GM19468 (cell line): ENCODE measurements around the gene NALCN.

ENCODE experiments used
- ATAC-seq: cut with Tn5 transposase; IDR thresholded peaks from one replicate; pipeline ENCODE4 v1.9.1; 2021; ENCODE audit warnings: mild to moderate bottlenecking, moderate library complexity, moderate number of reproducible peaks; ENCODE audit not compliant: unreplicated experiment; ENCODE audit errors: extremely low read depth

Gene NALCN

DNA sequence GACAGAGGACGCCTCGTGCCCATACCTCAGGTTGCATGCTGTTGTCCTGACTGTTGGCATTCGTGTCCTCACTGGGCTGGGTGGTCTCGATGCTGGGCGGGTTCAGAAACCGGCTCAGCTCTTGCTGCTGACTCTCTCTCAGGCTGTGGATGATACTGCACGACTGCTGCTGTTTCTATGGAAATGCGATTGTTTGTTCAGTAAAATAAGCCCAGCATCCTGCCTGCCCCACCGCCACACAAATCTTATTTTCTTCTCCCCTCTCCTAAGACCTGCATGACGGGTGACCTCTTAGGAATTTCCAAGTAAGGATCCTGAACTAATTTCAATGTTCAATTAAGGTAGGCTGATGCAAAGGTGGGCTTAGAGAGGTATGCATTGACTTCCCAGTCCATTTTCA lies 356.5 kb downstream of the NALCN start:
- no peak for ATAC-seq

GRCh38 chr13:101058841-101059240 lies 357.5 kb downstream of the NALCN start:
- no peak for ATAC-seq

DNA sequence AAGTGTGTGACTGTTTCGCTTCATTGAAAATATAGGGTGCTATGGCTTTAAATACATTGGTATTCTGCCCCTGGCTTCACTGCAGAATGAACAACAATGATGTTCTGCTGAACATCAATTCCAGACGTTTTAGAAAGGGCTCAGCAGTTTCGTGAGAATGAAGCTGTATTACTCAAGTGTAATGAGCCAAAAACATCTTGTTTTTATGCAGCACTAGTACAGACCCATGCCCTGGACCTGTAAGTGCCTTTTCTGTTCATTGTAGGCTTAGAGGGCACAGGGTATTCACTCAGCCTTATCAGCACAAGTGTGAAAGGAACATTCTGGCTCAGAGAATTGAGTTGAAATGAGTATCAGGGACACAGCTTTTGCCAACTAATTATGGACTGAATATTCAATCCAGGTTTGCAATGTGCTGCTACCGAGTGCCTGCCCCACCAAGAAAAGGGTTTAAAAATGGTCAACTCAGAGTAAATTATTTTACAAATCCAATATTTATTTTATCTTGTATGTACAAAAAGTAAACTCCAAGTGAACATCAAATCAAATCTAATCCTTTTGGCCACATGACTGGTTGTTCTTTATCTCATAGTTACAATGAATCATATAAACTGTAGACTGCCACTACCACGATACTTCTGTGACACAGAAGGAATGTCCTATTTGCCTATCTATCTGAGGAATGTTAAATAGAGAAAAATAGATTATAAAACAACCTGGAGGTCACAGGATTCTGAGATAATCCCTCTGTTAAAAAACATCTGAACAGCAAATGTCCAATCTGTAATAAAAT lies 362.8 kb downstream of the NALCN start:
- ATAC-seq: no peak

DNA sequence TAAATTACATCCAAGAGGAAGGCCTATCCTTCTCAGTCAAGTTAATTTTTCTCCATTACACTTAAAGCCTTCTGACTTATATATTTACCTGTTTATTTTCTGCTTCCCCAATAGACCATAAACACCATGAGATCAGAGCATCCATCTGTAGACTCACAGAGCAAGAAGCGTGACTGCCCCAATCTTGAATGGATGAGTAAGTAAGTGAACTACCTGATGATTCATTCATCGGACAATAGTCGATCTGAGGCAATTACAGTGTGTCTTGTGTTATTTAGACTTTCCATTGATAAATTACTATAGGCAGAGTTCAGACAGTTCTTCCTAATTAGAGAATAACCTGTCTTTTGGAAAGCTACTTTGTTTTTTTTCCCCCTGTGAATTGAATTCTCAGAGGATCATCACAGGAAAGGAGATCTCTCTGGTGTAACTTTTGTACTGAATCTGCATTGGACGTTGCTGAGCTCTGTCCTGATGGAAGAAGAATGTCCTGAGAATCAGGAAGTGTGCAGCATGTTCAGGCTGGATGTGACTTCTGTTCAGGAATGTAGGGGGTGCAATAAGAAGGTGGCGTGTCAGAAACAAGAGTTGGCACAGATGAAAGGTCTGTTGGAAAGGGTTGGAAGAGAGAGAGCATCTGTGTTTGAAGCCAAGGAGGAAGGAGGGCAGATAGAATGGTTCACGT lies 367.0 kb downstream of the NALCN start:
- ATAC-seq: no peak

GRCh38 chr13:101036546-101036945 lies 379.8 kb downstream of the NALCN start:
- no peak for ATAC-seq

DNA sequence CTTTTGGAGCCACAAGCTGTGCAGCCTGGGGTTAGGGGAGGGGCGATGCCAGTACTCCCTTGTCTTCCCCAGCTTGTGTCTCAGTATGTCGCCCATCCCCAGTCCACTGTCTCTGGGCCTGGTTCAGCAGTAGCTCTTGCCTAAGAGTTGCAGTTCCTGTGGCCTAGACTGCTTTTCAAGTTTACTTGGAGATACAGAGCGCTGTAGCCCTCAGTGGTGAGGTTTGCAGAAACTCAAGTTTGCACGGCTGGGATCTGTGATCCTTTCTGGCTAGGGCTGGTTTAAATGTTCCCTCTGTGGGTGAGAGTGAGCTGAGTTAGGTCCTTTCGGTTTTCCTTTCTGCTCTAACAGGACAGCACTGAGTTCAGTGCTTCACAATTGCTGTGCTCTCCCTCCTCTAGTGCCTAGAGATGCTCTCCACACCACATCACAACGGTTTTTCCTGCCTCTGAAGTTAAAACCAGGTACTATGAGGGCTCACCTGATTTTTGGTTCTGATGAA lies 381.1 kb downstream of the NALCN start:
- no peak for ATAC-seq

DNA sequence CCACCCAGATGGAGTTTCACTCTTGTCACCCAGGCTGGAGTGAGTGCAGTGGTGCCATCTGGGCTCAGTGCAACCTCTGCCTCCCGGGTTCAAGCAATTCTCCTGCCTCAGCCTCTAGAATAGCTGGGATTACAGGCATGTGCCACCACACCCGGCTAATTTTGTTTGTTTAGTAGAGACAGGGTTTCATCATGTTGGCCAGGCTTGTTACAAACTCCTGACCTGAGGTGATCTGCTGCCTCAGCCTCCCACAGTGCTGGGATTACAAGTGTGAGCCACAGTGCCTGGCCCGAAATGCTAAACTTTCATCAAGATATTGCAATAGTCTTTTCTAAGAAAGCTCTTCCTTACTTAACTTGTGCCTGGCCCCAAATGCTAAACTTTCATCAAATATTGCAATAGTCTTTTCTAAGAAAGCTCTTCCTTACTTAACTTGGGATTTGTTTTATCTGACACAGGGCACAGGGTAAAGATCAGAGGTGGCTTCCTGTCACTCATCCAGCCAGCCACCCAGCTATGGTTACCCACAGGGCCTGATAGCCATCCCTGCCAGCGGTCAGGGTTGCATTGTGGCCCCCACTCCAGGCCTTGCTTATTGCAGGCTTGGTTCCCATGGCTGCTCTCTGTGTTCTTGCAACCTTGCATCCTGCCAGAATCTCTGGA lies 389.4 kb downstream of the NALCN start:
- no peak for ATAC-seq

DNA sequence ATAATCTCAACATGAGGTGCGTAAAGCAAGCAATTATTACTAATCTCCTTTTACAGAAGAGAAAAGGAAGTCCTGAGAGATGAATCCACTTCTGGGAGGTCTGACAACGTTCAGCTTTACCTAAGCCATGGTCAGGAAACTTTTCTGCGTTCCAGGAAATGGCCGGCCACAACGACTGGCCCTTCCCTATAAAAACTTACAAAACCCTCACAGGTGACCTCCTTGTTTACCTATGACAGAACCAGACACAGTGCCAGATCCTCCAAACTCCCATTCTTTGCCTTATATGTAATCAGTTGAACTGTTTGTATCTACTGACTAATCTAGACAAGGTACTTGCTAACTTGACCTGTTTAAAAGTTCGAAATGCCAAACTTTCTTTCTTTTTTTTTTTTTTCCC lies 390.0 kb downstream of the NALCN start:
- ATAC-seq: no peak

GRCh38 chr13:101025925-101026324 lies 390.4 kb downstream of the NALCN start:
- no peak for ATAC-seq

- no peak for ATAC-seq
These were observed 390.8 kb downstream of the NALCN start for GRCh38 chr13:101025519-101025918.

- ATAC-seq: no peak
These were observed 397.2 kb downstream of the NALCN start for GRCh38 chr13:101019126-101019525.

DNA sequence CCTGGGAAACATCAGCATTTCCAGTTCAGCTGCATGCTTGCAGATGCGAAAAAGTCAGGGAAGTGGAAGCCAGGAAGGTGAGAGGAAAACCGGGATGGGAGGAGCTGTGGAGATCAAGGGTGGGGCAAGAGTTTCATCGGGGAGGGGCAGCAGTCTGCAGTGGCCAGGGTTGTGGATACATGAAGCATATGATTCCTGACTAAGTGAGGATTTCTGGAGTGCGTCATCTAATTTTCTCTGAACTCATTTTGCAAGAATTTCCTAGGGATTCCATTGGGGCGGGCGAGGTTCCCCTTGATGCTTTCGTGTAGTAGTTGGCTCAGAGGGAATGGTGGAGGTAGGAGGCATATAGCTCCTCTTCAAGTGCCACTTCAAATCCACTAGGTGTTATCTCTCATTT lies 397.6 kb downstream of the NALCN start:
- ATAC-seq: no peak

DNA sequence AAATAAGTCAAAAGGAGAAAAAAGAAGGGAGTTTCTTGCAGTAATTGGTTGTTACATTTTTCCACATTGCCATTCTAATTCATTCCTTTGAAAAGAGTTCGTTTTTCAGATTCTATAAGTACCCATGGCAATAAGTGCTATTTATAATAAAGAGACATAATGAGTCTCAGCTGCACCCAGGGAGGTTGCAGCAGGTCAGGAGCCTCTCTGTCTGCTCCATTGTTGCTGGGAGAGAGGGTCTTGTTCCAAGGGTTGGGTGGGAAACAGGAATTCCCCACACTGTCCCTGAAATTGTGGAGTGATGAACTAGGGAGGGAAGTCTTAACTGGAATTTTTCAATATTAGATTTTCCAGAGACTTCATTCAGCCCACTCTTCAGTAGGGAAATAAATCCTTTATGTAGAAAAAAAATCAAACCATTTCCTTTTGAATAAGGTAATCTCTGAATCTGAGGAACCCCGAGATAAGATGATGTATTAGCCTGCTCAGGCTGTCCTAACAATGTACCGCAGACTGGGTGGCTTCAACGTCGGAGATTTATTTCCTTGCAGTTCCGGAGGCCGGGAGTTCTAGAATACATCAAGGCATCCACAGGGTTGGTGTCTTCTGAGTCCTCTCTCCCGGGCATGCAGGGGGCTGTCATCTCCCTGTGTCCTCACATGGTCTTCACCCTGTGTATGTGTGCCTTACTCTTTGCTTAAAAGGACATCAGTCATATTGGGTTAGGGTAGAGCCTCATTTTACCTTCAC lies 399.0 kb downstream of the NALCN start:
- ATAC-seq: no peak

GRCh38 chr13:101016475-101016874 lies 399.8 kb downstream of the NALCN start:
- no peak for ATAC-seq

GRCh38 chr13:101013245-101013644 lies 403.1 kb downstream of the NALCN start:
- ATAC-seq: no peak

DNA sequence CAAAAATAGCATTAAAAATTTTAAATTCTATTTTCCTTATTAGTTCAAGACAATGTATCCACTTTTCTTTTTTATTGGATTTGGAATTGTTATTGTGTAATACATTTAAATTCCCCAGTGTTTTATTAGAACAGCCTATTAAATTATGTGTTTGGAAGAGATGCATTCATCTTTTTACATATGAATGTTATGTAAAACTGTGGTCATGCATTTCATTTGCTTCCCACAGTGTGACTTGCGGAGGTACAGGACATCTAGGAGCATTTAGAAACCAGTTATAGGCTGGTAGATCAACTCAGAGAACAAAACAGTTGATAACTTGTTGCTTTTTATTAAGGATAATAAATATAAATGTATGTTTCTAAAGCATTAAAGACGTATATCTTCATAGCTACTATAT lies 406.2 kb downstream of the NALCN start:
- ATAC-seq: no peak

DNA sequence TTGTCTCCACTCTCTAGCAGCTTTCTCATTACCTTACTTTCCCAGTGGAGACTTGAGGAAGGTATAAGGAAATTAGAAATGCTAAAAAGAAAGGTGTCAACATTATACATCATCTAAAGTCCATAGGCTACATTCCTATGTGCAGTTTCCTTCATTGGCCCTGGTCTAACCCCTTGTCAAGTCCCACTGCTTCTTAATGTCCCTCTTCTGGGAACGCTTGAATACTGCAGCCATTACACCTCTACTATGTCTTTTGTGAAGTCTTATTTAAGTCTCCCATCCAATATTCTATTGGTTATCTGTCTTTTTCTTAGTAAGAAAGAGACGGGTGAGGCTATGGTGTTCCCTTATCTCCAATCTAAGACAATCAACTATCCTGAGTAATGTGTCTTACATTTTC lies 409.1 kb downstream of the NALCN start:
- no peak for ATAC-seq
